Thyroid gland (tissue), 4 donors: Measurements from ENCODE around the gene PYROXD2. TPM values are rescaled to one million over a fixed set of nuclear protein-coding genes. Genes with fewer than 3 reads are reported as not detected.

Experiments
- DNase-seq, 2 donors: peaks; one replicate each; pipeline ENCODE4 v3.0.0-alpha.2; 2019
- H3K27ac ChIP-seq, 3 donors: fragments of 200-600 bp; sonication (generic); 1 replicate in 2 of 3; 2 replicates in 1 of 3; pipeline ENCODE4 v1.5.1; 2016 to 2019; ENCODE audit warnings: mild to moderate bottlenecking in 1 of 3, moderate library complexity in 1 of 3
- H3K27me3 ChIP-seq: fragments of 200-600 bp; sonication (generic); one replicate; pipeline ENCODE4 v1.5.1; 2019
- H3K36me3 ChIP-seq, 2 donors: fragments of 200-600 bp; sonication (generic); one replicate each; pipeline ENCODE4 v1.5.1; 2016 to 2019
- H3K4me1 ChIP-seq, 2 donors: fragments of 200-600 bp; sonication (generic); one replicate each; pipeline ENCODE4 v1.5.1; 2017 to 2019
- H3K4me3 ChIP-seq, 3 donors: fragments of 200-600 bp; sonication (generic); replicated peaks in 1 of 3; 1 replicate in 2 of 3; 2 replicates in 1 of 3; pipeline ENCODE4 v1.5.1; 2016; ENCODE audit warnings: mild to moderate bottlenecking in 1 of 3
- H3K9me3 ChIP-seq: fragments of 200-600 bp; sonication (generic); one replicate; pipeline ENCODE4 v1.5.1; 2017
- CTCF ChIP-seq, 6 experiments: fragments of 200-600 bp in 3 of 6; fragments of 450-650 bp in 3 of 6; sonication (generic) in 3 of 6; IDR thresholded peaks; one replicate each; pipeline ENCODE4 v1.5.1; 2016 to 2019; ENCODE audit warnings: antibody characterized with exemption in 6 of 6, mild to moderate bottlenecking in 2 of 6, inconsistent platforms in 1 of 6, moderate library complexity in 1 of 6
- POLR2A ChIP-seq, 2 donors: fragments of 450-650 bp; IDR thresholded peaks; one replicate each; pipeline ENCODE4 v1.6.1; 2017; ENCODE audit warnings: antibody characterized with exemption in 2 of 2, mild to moderate bottlenecking in 2 of 2, moderate library complexity in 1 of 2
- WGBS, 2 donors: methylation state at CpG; one replicate each; pipeline ENCODE4 v1.1.5; 2017; 5-methylcytosine and 5-hydroxymethylcytosine counted together
- intact Hi-C: fragments of 100-400 bp; cut with DNase I; formaldehyde crosslinking; loops from one replicate; pipeline ENCODE4 v1.15.1; 2023
- total RNA-seq, 4 donors: library from RNA; depleted of rRNA; stranded (reverse); fragments of >200 nt; gene quantifications; one replicate each; pipeline ENCODE4 v1.2.3, GENCODE V29; 2016

Gene PYROXD2
- total RNA-seq, 4 donors from 2014 or later, result 9.9 to 20.1 (median 12.4) TPM

GRCh38 chr10:98354491-98354890 is 60.5 kb downstream of the PYROXD2 start:
- no peak overlapping the region for H3K4me3 ChIP-seq
- H3K36me3 ChIP-seq, result no peaks in the 10 kb centered on the region
- no peak for TF ChIP-seq CTCF (IDR thresholded peaks at IDR 0.05)
- no peak for TF ChIP-seq POLR2A (IDR thresholded peaks at IDR 0.05)
- H3K9me3 ChIP-seq, result no peaks in the 10 kb centered on the region
- intact Hi-C loops, result no loop called here
- 84 to 86% methylated on average over 3 of the region's 3 CpGs for WGBS, 2 donors
- H3K27me3 ChIP-seq, result no peaks in the 10 kb centered on the region
- no peak overlapping the region for H3K27ac ChIP-seq
- no peaks in the 10 kb centered on the region for H3K4me1 ChIP-seq
- no peak for DNase-seq

- 56 to 59% methylated on average over 7 of the region's 7 CpGs for WGBS, 2 donors
Observed at GRCh38 chr10:98353170-98353569, 61.8 kb downstream of the PYROXD2 start.

GRCh38 chr10:98351831-98352402 is 63.1 kb downstream of the PYROXD2 start:
- Histone ChIP-seq H3K9me3 (no peaks in the 10 kb centered on the region), H3K4me1 (no peaks in the 10 kb centered on the region), H3K36me3 (no peaks in the 10 kb centered on the region), H3K27ac (no peak overlapping the region), H3K4me3 (no peak overlapping the region), H3K27me3 (no peaks in the 10 kb centered on the region)
- 64 to 66% methylated on average over 6 to 11 of the region's 11 CpGs for WGBS, 2 donors
- DNase-seq, result no peak
- TF ChIP-seq POLR2A (IDR thresholded peaks at IDR 0.05) (no peak), CTCF (IDR thresholded peaks at IDR 0.05) (no peak)
- intact Hi-C loops, result no loop called here

More at GRCh38 chr10:98353170-98353569, 61.8 kb downstream of the PYROXD2 start:
- Histone ChIP-seq H3K27me3 (no peaks in the 10 kb centered on the region), H3K27ac (no peak overlapping the region), H3K9me3 (no peaks in the 10 kb centered on the region), H3K4me3 (no peak overlapping the region), H3K36me3 (no peaks in the 10 kb centered on the region), H3K4me1 (no peaks in the 10 kb centered on the region)
- DNase-seq, result no peak
- TF ChIP-seq CTCF (IDR thresholded peaks at IDR 0.05) (no peak), POLR2A (IDR thresholded peaks at IDR 0.05) (no peak)
- intact Hi-C loops, result no loop called here

- Histone ChIP-seq H3K4me1 (no peaks in the 10 kb centered on the region), H3K9me3 (no peaks in the 10 kb centered on the region), H3K4me3 (no peak overlapping the region), H3K36me3 (no peaks in the 10 kb centered on the region), H3K27ac (no peak overlapping the region), H3K27me3 (no peaks in the 10 kb centered on the region)
- DNase-seq, result no peak
- intact Hi-C loops, result no loop called here
- TF ChIP-seq POLR2A (IDR thresholded peaks at IDR 0.05) (no peak), CTCF (IDR thresholded peaks at IDR 0.05) (no peak)
- 50 to 65% methylated on average over 9 of the region's 9 CpGs for WGBS, 2 donors
Observed at GRCh38 chr10:98349508-98349922, 65.5 kb downstream of the PYROXD2 start.

GRCh38 chr10:98346847-98347246 is 68.1 kb downstream of the PYROXD2 start:
- H3K27me3 ChIP-seq, result no peaks in the 10 kb centered on the region
- intact Hi-C loops, result no loop called here
- WGBS, 2 donors, result 75 to 80% methylated on average over 6 of the region's 6 CpGs
- TF ChIP-seq CTCF (IDR thresholded peaks at IDR 0.05), result no peak
- no peak for TF ChIP-seq POLR2A (IDR thresholded peaks at IDR 0.05)
- H3K27ac ChIP-seq, result no peak overlapping the region
- H3K9me3 ChIP-seq, result no peaks in the 10 kb centered on the region
- H3K36me3 ChIP-seq, result no peaks in the 10 kb centered on the region
- no peak overlapping the region for H3K4me3 ChIP-seq
- no peak for DNase-seq
- H3K4me1 ChIP-seq, result no peaks in the 10 kb centered on the region
